HG03469 (cell line): ENCODE results near the gene CAMKK1.

Experiments
- ATAC-seq: cut with Tn5 transposase; IDR thresholded peaks from one replicate; pipeline ENCODE4 v1.9.1; 2021; ENCODE audit warnings: mild to moderate bottlenecking, moderate library complexity, moderate number of reproducible peaks; ENCODE audit not compliant: unreplicated experiment

Gene CAMKK1

DNA sequence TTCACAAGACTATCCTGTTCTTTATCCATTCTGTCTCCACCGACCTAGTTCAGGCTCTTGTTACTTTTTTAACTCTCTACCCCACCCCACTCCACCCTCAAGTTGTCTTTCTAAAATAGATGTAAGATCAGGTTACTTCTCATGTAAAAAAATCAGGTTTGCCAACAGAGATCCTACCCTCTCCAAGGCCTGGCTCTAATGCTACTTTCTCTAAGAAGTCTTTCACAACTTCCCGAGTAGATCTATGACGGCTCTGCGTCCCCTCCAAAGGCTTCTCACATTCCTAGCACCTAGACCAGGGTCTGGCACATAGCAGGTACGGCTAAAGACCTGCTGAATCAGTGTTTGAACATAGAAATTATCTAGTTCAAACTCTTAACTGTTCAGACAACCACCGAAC is 77.7 kb downstream of the CAMKK1 start:
- ATAC-seq: no peak

DNA sequence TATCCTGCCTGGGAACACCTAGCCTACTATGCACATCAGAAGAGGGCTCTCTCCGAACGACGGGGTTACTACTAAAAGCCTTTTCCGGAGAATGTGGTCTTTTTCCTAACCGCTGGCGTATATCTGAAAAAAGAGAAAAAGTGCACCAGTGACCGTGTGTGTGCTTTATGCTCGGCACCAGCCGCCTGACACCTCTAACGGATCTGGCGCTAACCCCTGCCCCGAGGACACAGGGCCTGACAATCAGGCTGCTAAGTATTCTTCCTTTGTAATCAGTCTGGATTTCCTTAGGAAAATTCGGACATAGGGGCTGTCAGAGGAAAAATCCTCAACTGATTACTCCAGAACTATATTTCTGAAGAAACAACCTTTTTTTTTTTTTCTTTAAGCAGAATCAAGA is 78.5 kb downstream of the CAMKK1 start:
- ATAC-seq: no peak

DNA sequence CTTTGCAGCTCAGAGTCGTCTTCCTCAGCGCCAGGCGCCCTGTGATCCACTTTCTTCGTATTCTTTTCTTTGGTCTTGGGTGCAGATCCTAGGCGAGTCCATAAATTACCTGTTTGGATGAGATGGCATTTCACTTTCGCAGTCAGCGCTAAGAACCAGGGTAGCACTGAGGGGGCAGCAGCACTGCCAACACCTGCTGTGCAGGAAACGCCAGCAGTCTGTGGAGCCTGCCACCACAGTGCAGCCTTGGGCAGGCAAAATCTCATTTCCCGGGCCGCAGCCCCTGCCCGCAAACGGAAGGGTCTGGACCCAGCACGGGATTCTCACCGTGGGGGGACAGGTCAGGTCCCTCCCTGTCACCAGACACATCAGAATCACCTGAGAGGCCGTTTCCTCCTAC is 79.7 kb downstream of the CAMKK1 start:
- ATAC-seq: no peak

DNA sequence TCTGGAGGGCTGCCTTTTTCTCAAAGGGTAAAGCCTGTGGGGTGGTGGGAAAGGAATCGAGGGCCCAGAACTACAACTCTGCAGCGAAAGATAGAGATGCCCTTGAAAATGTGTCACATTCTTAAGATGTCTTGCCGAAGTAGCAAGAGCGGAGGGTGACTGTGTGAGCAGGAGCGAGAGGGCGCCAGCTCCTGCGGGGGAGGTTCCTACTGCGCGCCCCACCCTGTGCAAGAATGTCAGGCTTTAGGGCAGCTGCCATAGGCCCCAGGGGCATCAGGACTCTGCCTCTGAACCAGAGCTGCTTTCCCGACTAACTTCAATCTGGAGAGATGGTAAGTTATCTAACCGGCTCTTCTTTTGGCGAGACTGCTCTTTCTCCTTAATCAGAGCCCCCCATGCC is 80.1 kb downstream of the CAMKK1 start:
- ATAC-seq: no peak

DNA sequence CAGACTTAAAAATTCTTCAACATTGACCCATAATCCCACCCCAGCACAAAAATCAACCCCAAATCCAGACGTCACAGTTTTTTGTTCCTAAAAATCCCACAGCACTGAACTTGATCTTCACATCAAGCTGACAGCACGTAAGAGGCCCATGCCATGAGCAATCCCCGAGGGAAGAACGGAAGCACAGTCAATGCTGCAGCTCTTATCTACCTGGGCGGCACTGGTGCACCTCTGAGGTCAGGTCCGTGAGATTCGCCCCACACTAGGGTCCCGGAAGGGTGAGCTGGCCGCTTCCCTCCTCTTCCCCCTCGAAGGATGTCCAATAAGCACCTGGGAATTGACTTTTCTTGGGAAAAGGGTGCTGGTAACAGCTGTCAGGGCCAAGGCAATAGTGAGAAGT is 80.6 kb downstream of the CAMKK1 start:
- no peak for ATAC-seq
